B cell (primary cell): ENCODE measurements around the gene ALDH1L2. TPM values are rescaled to one million over a fixed set of nuclear protein-coding genes. Genes with fewer than 3 reads are reported as not detected.
A peak's percentile ranks its signal among the peaks of the same experiment; 100 is the strongest.

Experiments
- ATAC-seq: fragments of 200-7000 bp; cut with Tn5 transposase; one replicate; pipeline ENCODE4 v1.10.0; 2021; ENCODE audit warnings: low read depth, mild to moderate bottlenecking, moderate number of reproducible peaks, moderate library complexity
- CTCF ChIA-PET: fragments of 350-600 bp; sonication (Branson Sonifier 250); formaldehyde crosslinking; loops from one replicate; lab custom pipeline; 2021; ENCODE audit warnings: antibody characterized with exemption, inconsistent platforms; lab: Charles Lee
- POLR2A ChIA-PET: fragments of 350-600 bp; sonication (Branson Sonifier 250); formaldehyde crosslinking; loops from one replicate; lab custom pipeline; 2021; ENCODE audit warnings: antibody characterized with exemption; lab: Charles Lee
- DNase-seq: peaks from one replicate; pipeline ENCODE4 v3.0.0; 2013
- H2AFZ ChIP-seq: 2 replicates; pipeline ENCODE4 v1.6.1; 2012; ENCODE audit warnings: mild to moderate bottlenecking, low read depth, low read length; ENCODE audit not compliant: insufficient read depth, poor library complexity, severe bottlenecking
- H3K27ac ChIP-seq, 2 donors: 1 replicate in 1 of 2; 2 replicates in 1 of 2; pipeline ENCODE4 v1.5.1; 2012 to 2013; ENCODE audit warnings: low read length in 2 of 2, mild to moderate bottlenecking in 2 of 2, moderate library complexity in 1 of 2
- H3K27me3 ChIP-seq, 4 experiments: fragments of 200-600 bp in 1 of 4; sonication (generic) in 1 of 4; replicated peaks in 1 of 4; 1 replicate in 2 of 4; 2 replicates in 2 of 4; pipeline versions ENCODE4 v1.6.1 to v1.7.0; 2013 to 2016; ENCODE audit warnings: low read length in 3 of 4, mild to moderate bottlenecking in 2 of 4, mixed read lengths in 1 of 4, moderate library complexity in 1 of 4; ENCODE audit not compliant: insufficient read depth in 4 of 4, control insufficient read depth in 3 of 4; ENCODE audit errors: control extremely low read depth in 1 of 4
- H3K36me3 ChIP-seq, 2 experiments: replicated peaks in 1 of 2; 1 replicate in 1 of 2; 2 replicates in 1 of 2; pipeline versions ENCODE4 v1.6.1 to v1.7.1; 2013; ENCODE audit warnings: low read length in 1 of 2; ENCODE audit not compliant: insufficient read depth in 2 of 2, control insufficient read depth in 1 of 2; ENCODE audit errors: control extremely low read depth in 1 of 2, extremely low read depth in 1 of 2
- H3K4me1 ChIP-seq, 2 donors: fragments of 200-600 bp in 1 of 2; sonication (generic) in 1 of 2; 1 replicate in 1 of 2; 2 replicates in 1 of 2; pipeline versions ENCODE4 v1.5.1 to v1.6.1; 2013 to 2017; ENCODE audit warnings: low read length in 2 of 2; ENCODE audit not compliant: control insufficient read depth in 2 of 2, insufficient read depth in 2 of 2
- H3K4me2 ChIP-seq: replicated peaks from 2 replicates; pipeline ENCODE3; 2012; ENCODE audit warnings: mild to moderate bottlenecking, low read depth, low read length; ENCODE audit not compliant: poor library complexity, severe bottlenecking
- H3K4me3 ChIP-seq, 5 experiments: fragments of 200-600 bp in 1 of 5; sonication (generic) in 1 of 5; 1 replicate in 3 of 5; 2 replicates in 2 of 5; pipeline versions ENCODE4 v1.5.1 to v1.7.0; 2011 to 2016; ENCODE audit warnings: low read length in 4 of 5, mild to moderate bottlenecking in 4 of 5, low read depth in 2 of 5, control low read depth in 1 of 5, moderate library complexity in 1 of 5; ENCODE audit not compliant: insufficient read depth in 1 of 5; ENCODE audit errors: control extremely low read depth in 1 of 5, extremely low read depth in 1 of 5
- H3K79me2 ChIP-seq: fragments of 200-600 bp; sonication (generic); one replicate; pipeline ENCODE4 v1.6.0; 2016; ENCODE audit warnings: low read length; ENCODE audit not compliant: control insufficient read depth, insufficient read depth
- H3K9ac ChIP-seq: fragments of 200-600 bp; sonication (generic); 2 replicates; pipeline ENCODE4 v1.6.1; 2017; ENCODE audit warnings: mild to moderate bottlenecking, low read length, moderate library complexity
- H3K9me3 ChIP-seq, 3 donors: one replicate each; pipeline versions ENCODE4 v1.6.1 to v1.7.1; 2013; ENCODE audit warnings: low read length in 2 of 3; ENCODE audit not compliant: control insufficient read depth in 2 of 3, insufficient read depth in 1 of 3; ENCODE audit errors: control extremely low read depth in 1 of 3
- H4K20me1 ChIP-seq: 2 replicates; pipeline ENCODE4 v1.6.0; 2012; ENCODE audit warnings: mild to moderate bottlenecking, low read length; ENCODE audit not compliant: insufficient read depth, control insufficient read depth, poor library complexity, severe bottlenecking
- H3K27ac Mint-ChIP-seq: one replicate; pipeline ENCODE4 v1.8.0; 2021; ENCODE audit warnings: mixed read lengths
- H3K27me3 Mint-ChIP-seq: one replicate; pipeline ENCODE4 v1.8.0; 2021; ENCODE audit warnings: mixed read lengths
- H3K4me1 Mint-ChIP-seq: one replicate; pipeline ENCODE4 v1.8.0; 2021; ENCODE audit warnings: mixed read lengths
- H3K4me3 Mint-ChIP-seq: one replicate; pipeline ENCODE4 v1.8.0; 2021; ENCODE audit warnings: mixed read lengths
- H3K9me3 Mint-ChIP-seq: one replicate; pipeline ENCODE4 v1.8.0; 2022; ENCODE audit warnings: mixed read lengths; ENCODE audit not compliant: insufficient read depth
- EZH2 ChIP-seq: IDR thresholded peaks from 2 replicates; pipeline ENCODE4 v1.6.1; 2012; ENCODE audit warnings: borderline replicate concordance, low read depth, mild to moderate bottlenecking, moderate library complexity, low read length; ENCODE audit not compliant: insufficient read depth, poor library complexity, severe bottlenecking
- WGBS: methylation state at CpG from one replicate; pipeline ENCODE4 v1.1.5; 2013; ENCODE audit warnings: missing lambda C conversion rate; ENCODE audit not compliant: insufficient coverage; 5-methylcytosine and 5-hydroxymethylcytosine counted together
- intact Hi-C: fragments of 100-400 bp; cut with micrococcal nuclease; formaldehyde crosslinking; loops from one replicate; pipeline ENCODE4 v1.10.0; 2022
- polyA plus RNA-seq: library from polyadenylated mRNA; depleted of rRNA; stranded (reverse); fragments of >200 nt; gene quantifications from 2 replicates; pipeline ENCODE4 v1.2.3, GENCODE V29; 2012
- total RNA-seq, 2 donors: library from RNA; stranded (reverse); fragments of 120-200 nt in 1 of 2; gene quantifications; 1 replicate in 1 of 2; 2 replicates in 1 of 2; pipeline versions ENCODE4 v1.2.3 to v1.2.4, GENCODE V29; 2013 to 2022
- TF ChIP-seq, protein P1 (sequence below): fragments of 200-600 bp; IDR thresholded peaks from one replicate; pipeline ENCODE4 v1.8.0; 2022; ENCODE audit warnings: antibody characterized with exemption, mild to moderate bottlenecking

ALDH1L2 gene
- total and polyA plus RNA-seq, 2 donors (not counting 1 experiment from before 2014, with no cell fraction given), result 0.04 to 0.32 TPM

DNA sequence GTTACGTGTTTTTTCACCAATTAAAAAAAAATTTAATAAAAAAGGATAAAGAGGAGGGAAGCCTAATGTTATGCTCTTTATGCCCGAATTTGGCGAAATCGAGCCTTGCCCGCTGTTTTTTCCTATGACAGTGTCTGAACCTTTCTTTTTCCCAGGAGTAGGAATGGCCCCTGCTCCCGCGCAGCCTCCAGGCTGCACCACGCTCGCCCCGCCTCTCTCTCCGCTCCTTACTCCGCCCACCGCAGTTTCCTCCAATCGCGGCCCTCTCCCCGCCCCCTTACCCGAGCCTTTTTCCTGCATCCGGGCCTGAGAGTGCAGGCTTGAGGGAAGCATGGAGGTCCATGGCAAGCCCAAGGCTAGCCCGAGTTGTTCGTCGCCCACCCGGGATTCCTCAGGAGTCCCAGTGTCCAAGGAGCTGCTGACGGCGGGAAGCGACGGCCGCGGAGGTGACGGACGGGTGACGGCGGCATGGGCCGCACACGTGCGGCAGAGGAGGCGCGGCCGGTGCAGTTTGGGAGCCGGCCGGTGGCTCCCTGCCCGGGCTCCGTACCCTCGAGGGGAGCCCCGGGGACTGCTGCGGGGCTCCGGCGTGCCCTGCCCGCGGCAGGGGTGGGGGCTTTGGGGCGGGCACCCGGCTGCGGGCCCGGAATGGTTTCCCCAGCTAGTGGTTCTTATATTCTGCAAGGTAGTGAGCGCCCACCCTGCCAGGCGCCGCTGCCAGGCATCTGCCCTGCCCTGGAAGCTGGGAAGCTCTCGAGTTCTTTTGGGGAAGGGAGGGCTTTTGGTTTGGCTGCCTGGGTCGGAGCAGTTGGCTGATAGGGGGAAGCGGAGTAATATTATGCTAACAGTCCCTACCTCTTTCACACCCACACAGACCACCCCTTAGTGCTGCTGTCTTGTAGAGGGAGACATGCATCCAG lies 98.0 kb downstream of the ALDH1L2 start, which contains the start of gene NOPCHAP1:
Gene NOPCHAP1, plus strand, starts transcription at position 295 of the 920 bp plus-strand sequence. Its CDS starts 37 bp downstream, at position 332.
- Histone ChIP-seq H3K4me2 (peak within 1 kb of the TSS; percentile 90), H3K4me3 (peak within 1 kb of the TSS; percentile 57 to 93 (median 78)), H3K27me3 (no peaks in the 10 kb centered on the region), H3K9ac (peak within 1 kb of the TSS; percentile 86), H3K4me1 (peaks cover 17 to 18% of the 10 kb centered on the region in 2 donors), H2AFZ (peak within 1 kb of the TSS; percentile 97), H3K9me3 (no peaks in the 10 kb centered on the region), H3K27ac (peak within 1 kb of the TSS; percentile 14 to 60), H4K20me1 (no peaks in the 10 kb centered on the region), H3K79me2 (peaks cover 31% of the 10 kb centered on the region), H3K36me3 (peaks cover 0 to 5% of the 10 kb centered on the region in 2 experiments)
- Mint-ChIP-seq H3K27me3 (no peaks in the 10 kb centered on the region), H3K9me3 (no peaks in the 10 kb centered on the region), H3K27ac (peak within 1 kb of the TSS; percentile 68), H3K4me1 (peaks cover 27% of the 10 kb centered on the region), H3K4me3 (peak within 1 kb of the TSS; percentile 87)
- intact Hi-C loops, result loop anchor here (1.0 kb wide), 3 partner anchors 12 to 121 kb away; partner anchors contain the start of genes SLC41A2 and WASHC4
- under 1% methylated on average over 51 of the region's 59 CpGs for WGBS
- ChIA-PET POLR2A (interaction anchor here (0.6 to 0.9 kb wide), 2 partner anchors 10 to 587 kb away, joined by 3 read pairs; no protein-coding TSS in a partner anchor), CTCF (interaction anchor here (0.7 to 2.0 kb wide), 3 partner anchors 10 to 605 kb away, joined by 3 to 5 read pairs (median 3); no protein-coding TSS in a partner anchor)
- DNase-seq (peak; percentile 86), ATAC-seq (peak; percentile 99)
- no peak for TF ChIP-seq EZH2
- TF ChIP-seq, protein P1, sequence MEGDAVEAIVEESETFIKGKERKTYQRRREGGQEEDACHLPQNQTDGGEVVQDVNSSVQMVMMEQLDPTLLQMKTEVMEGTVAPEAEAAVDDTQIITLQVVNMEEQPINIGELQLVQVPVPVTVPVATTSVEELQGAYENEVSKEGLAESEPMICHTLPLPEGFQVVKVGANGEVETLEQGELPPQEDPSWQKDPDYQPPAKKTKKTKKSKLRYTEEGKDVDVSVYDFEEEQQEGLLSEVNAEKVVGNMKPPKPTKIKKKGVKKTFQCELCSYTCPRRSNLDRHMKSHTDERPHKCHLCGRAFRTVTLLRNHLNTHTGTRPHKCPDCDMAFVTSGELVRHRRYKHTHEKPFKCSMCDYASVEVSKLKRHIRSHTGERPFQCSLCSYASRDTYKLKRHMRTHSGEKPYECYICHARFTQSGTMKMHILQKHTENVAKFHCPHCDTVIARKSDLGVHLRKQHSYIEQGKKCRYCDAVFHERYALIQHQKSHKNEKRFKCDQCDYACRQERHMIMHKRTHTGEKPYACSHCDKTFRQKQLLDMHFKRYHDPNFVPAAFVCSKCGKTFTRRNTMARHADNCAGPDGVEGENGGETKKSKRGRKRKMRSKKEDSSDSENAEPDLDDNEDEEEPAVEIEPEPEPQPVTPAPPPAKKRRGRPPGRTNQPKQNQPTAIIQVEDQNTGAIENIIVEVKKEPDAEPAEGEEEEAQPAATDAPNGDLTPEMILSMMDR, result no peak
